Body of pancreas (tissue), 4 donors: ENCODE results near the gene SFXN1. TPM values are rescaled to one million over a fixed set of nuclear protein-coding genes. Genes with fewer than 3 reads are reported as not detected.

ENCODE experiments used
- ATAC-seq: fragments of 150-250 bp; one replicate; pipeline ENCODE4 v1.9.1; 2016
- DNase-seq, 4 donors: peaks; one replicate each; pipeline ENCODE4 v3.0.0-alpha.2; 2019
- H3K27ac ChIP-seq, 4 donors: fragments of 200-600 bp; sonication (generic); 1 replicate in 3 of 4; 2 replicates in 1 of 4; pipeline versions ENCODE4 v1.5.1 to v1.6.1; 2016 to 2019; ENCODE audit warnings: mild to moderate bottlenecking in 1 of 4, mixed read lengths in 1 of 4, moderate library complexity in 1 of 4
- H3K27me3 ChIP-seq, 2 donors: fragments of 200-600 bp; sonication (generic); one replicate each; pipeline ENCODE4 v1.6.0; 2016; ENCODE audit warnings: mild to moderate bottlenecking in 1 of 2
- H3K36me3 ChIP-seq, 2 donors: fragments of 200-600 bp; sonication (generic); replicated peaks in 1 of 2; 2 replicates each; pipeline ENCODE4 v1.5.1; 2016; ENCODE audit warnings: low read depth in 2 of 2; ENCODE audit not compliant: insufficient read depth in 1 of 2
- H3K4me1 ChIP-seq: fragments of 200-600 bp; sonication (generic); one replicate; pipeline ENCODE4 v1.6.0; 2016
- H3K4me3 ChIP-seq, 2 donors: fragments of 200-600 bp; sonication (generic); 1 replicate in 1 of 2; 2 replicates in 1 of 2; pipeline ENCODE4 v1.5.1; 2016 to 2019
- H3K9me3 ChIP-seq, 3 donors: fragments of 200-600 bp; sonication (generic); 1 replicate in 2 of 3; 2 replicates in 1 of 3; pipeline ENCODE4 v1.5.1; 2016
- POLR2A ChIP-seq, 3 donors: fragments of 450-650 bp; IDR thresholded peaks; one replicate each; pipeline ENCODE4 v1.6.1; 2016; ENCODE audit warnings: antibody characterized with exemption in 3 of 3, mild to moderate bottlenecking in 2 of 3
- WGBS, 2 donors: methylation state at CpG; one replicate each; pipeline ENCODE4 v1.1.5; 2017; 5-methylcytosine and 5-hydroxymethylcytosine counted together
- intact Hi-C: fragments of 100-400 bp; cut with DNase I; formaldehyde crosslinking; loops from one replicate; pipeline ENCODE4 v1.15.1; 2023
- total RNA-seq, 2 donors: library from RNA; depleted of rRNA; stranded (reverse); fragments of >200 nt; gene quantifications; one replicate each; pipeline ENCODE4 v1.1.0, GENCODE V29; 2016
- TF ChIP-seq, protein P1 (sequence below), 7 experiments: fragments of 450-650 bp in 4 of 7; fragments of 200-600 bp in 3 of 7; sonication (generic) in 3 of 7; IDR thresholded peaks; one replicate each; pipeline ENCODE4 v1.5.1; 2016 to 2019; ENCODE audit warnings: antibody characterized with exemption in 7 of 7

The SFXN1 gene
- total RNA-seq, 2 donors from 2014 or later = 11.7 to 29.3 TPM

DNA sequence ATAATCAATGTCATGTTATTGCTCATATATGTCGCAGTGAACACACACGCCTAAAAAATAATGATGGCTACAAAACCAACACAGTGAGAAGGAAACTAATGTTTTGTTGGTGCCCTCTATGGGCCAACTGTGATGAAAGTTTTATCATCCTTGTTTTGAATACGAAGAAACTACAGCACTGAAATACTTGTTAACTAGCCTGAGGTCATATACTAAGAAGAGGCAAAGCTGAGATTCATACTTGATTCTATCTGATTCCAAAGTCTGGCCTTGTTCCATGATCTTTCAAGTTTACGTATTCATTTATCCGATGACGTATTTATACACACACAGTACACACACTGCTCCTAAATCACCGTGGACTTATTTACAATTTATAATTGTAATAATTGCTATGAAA, 18.2 kb upstream of the SFXN1 start:
- no peak for ATAC-seq
- 42 to 45% methylated on average over 7 of the region's 7 CpGs for WGBS, 2 donors
- intact Hi-C loops = no loop called here

DNA sequence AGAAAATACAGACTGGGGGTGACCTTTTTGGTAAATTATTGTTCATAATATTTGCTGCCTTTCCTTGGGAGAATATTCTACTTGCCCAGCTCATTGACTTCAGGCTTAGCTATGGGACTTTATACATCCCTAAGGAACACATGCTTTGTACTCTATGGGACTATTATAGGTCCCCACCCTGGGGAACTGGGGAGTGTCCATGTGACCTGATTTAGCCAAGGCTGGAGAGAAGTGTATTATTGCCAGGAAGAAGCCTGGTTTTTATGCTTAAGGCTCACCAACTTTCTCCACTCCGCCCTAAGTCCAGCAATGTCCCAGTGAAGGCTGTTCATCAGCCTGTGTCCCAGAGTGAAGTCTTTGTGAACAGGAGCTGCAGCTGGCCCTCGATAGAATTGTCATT, 17.8 kb upstream of the SFXN1 start:
- TF ChIP-seq, protein P1, sequence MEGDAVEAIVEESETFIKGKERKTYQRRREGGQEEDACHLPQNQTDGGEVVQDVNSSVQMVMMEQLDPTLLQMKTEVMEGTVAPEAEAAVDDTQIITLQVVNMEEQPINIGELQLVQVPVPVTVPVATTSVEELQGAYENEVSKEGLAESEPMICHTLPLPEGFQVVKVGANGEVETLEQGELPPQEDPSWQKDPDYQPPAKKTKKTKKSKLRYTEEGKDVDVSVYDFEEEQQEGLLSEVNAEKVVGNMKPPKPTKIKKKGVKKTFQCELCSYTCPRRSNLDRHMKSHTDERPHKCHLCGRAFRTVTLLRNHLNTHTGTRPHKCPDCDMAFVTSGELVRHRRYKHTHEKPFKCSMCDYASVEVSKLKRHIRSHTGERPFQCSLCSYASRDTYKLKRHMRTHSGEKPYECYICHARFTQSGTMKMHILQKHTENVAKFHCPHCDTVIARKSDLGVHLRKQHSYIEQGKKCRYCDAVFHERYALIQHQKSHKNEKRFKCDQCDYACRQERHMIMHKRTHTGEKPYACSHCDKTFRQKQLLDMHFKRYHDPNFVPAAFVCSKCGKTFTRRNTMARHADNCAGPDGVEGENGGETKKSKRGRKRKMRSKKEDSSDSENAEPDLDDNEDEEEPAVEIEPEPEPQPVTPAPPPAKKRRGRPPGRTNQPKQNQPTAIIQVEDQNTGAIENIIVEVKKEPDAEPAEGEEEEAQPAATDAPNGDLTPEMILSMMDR (IDR thresholded peaks at IDR 0.05) = no peak
- no peak for TF ChIP-seq POLR2A (IDR thresholded peaks at IDR 0.05)
- 71 to 75% methylated on average over 2 of the region's 2 CpGs for WGBS, 2 donors
- Histone ChIP-seq H3K27ac (no peak overlapping the region), H3K27me3 (no peaks in the 10 kb centered on the region), H3K9me3 (no peaks in the 10 kb centered on the region), H3K4me3 (no peak overlapping the region), H3K4me1 (no peaks in the 10 kb centered on the region), H3K36me3 (no peaks in the 10 kb centered on the region)
- ATAC-seq (no peak), DNase-seq (no peak)
- intact Hi-C loops = no loop called here

More for the DNA sequence above, 18.2 kb upstream of the SFXN1 start:
- Histone ChIP-seq H3K36me3 (no peaks in the 10 kb centered on the region), H3K4me1 (no peaks in the 10 kb centered on the region), H3K27ac (no peak overlapping the region), H3K9me3 (no peaks in the 10 kb centered on the region), H3K27me3 (no peaks in the 10 kb centered on the region), H3K4me3 (no peak overlapping the region)
- TF ChIP-seq, protein P1 (IDR thresholded peaks at IDR 0.05) = peak in 4 of 7 experiments; percentile 20 to 40 (median 24)
- no peak for TF ChIP-seq POLR2A (IDR thresholded peaks at IDR 0.05)
- no peak for DNase-seq

DNA sequence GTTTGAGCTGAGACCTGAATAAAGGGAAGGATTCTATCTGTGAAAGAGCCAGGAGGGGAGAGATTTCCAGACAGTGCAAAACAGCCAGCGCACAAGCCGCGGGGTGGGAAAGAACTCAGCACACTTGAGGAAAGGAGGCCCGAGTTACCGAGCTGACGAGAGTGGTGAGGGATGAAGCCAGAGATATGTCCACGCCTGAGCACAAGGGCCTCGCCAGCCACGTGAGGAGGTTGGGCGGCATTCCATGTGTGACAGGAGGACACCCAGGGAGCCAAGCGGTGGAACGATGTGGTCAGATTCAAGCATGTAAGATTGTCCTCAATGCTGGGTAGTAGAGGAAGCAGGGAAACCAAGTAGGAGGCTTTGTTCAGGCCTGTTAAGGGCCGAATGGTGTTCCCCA, 17.0 kb upstream of the SFXN1 start:
- intact Hi-C loops = no loop called here
- Histone ChIP-seq H3K27me3 (no peaks in the 10 kb centered on the region), H3K9me3 (no peaks in the 10 kb centered on the region), H3K4me1 (no peaks in the 10 kb centered on the region), H3K27ac (no peak overlapping the region), H3K4me3 (no peak overlapping the region), H3K36me3 (no peaks in the 10 kb centered on the region)
- TF ChIP-seq, protein P1 (IDR thresholded peaks at IDR 0.05) = no peak
- TF ChIP-seq POLR2A (IDR thresholded peaks at IDR 0.05) = no peak
- DNase-seq (no peak), ATAC-seq (no peak)
- whole genome bisulfite sequencing, 2 donors = 81 to 85% methylated on average over 13 of the region's 13 CpGs

DNA sequence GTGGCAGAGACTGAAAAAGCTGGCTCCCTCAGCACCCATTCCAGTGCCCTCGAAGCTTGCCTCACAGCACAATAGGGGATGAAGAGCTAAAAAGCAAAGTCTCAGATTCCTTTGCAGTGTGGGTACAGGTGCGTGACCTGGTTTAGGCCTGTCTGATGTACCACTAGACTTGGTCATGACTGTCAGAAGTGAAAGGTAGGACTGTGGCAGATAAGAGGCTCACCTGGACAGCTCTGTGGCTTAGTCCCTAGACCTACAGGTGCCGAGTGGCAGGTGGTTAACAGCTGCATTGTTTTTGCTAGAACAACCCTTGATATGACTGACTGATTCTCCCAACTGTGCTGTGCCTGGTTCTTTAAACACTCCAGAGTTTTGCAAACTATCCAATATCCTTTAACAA, 14.7 kb upstream of the SFXN1 start:
- no peaks in the 10 kb centered on the region for H3K4me1 ChIP-seq
- H3K36me3 ChIP-seq = no peaks in the 10 kb centered on the region
- H3K27me3 ChIP-seq = no peaks in the 10 kb centered on the region
- H3K4me3 ChIP-seq = no peak overlapping the region
- TF ChIP-seq, protein P1 (IDR thresholded peaks at IDR 0.05) = no peak
- no peak for TF ChIP-seq POLR2A (IDR thresholded peaks at IDR 0.05)
- intact Hi-C loops = no loop called here
- WGBS, 2 donors = 60 to 83% methylated on average over 2 to 3 of the region's 3 CpGs
- DNase-seq (no peak), ATAC-seq (no peak)
- H3K27ac ChIP-seq = no peak overlapping the region
- H3K9me3 ChIP-seq = no peaks in the 10 kb centered on the region
